ENCODE measurements around the gene MAP1B.

Gene MAP1B

DNA sequence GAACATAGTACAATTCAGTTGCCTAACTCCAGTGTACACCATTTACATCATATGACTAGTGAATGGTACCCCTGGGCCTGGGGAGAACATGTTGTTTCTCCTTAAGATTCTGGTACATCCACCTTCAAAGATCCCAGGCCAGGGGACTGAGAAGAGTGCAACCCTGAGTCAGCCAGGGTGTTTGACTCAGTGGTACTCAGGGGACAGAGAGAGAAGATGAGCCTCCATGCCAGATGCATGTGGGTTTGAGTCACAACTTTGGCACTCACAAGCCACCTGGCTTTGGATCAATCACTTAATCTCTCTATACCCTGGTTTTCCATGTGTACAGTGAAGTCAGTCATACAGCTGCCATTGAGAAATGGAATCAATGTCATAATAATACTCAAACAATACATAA lies 53.7 kb downstream of the MAP1B start:
- TF ChIP-seq, protein P1, sequence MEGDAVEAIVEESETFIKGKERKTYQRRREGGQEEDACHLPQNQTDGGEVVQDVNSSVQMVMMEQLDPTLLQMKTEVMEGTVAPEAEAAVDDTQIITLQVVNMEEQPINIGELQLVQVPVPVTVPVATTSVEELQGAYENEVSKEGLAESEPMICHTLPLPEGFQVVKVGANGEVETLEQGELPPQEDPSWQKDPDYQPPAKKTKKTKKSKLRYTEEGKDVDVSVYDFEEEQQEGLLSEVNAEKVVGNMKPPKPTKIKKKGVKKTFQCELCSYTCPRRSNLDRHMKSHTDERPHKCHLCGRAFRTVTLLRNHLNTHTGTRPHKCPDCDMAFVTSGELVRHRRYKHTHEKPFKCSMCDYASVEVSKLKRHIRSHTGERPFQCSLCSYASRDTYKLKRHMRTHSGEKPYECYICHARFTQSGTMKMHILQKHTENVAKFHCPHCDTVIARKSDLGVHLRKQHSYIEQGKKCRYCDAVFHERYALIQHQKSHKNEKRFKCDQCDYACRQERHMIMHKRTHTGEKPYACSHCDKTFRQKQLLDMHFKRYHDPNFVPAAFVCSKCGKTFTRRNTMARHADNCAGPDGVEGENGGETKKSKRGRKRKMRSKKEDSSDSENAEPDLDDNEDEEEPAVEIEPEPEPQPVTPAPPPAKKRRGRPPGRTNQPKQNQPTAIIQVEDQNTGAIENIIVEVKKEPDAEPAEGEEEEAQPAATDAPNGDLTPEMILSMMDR (IDR thresholded peaks at IDR 0.05; ENCODE audit: low read depth, low read length): no peak
- H3K4me3 ChIP-seq (replicated peaks in 1 of 2; ENCODE audit: low read depth in 2 of 2, low read length in 2 of 2): no peak overlapping the region
- DNase-seq (ENCODE audit: low read depth in 2 of 2): peak in 1 of 2 donors; percentile 87

DNA sequence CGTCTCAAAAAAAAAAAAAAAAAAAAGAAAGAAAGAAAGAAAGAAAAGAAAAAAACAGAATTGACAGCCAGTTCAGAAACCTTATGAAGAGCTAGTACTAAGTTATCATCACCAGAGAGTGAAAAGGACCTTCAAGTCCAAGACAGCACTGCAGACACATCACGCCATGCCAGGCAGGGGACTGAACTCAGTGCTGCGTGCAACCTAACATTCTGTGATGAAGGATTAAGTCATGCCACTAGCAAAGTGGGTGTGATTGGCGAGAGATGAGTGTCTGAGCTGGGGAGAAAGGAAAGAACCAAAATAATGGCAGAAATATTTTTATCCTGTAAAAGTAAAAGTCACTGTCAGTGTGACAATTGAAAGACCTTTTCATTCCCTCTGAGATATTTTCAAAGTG lies 54.7 kb downstream of the MAP1B start:
- TF ChIP-seq, protein P1 (IDR thresholded peaks at IDR 0.05; ENCODE audit: low read depth, low read length): no peak
- no peak for DNase-seq (ENCODE audit: low read depth in 2 of 2)
- H3K4me3 ChIP-seq (replicated peaks in 1 of 2; ENCODE audit: low read depth in 2 of 2, low read length in 2 of 2): no peak overlapping the region

DNA sequence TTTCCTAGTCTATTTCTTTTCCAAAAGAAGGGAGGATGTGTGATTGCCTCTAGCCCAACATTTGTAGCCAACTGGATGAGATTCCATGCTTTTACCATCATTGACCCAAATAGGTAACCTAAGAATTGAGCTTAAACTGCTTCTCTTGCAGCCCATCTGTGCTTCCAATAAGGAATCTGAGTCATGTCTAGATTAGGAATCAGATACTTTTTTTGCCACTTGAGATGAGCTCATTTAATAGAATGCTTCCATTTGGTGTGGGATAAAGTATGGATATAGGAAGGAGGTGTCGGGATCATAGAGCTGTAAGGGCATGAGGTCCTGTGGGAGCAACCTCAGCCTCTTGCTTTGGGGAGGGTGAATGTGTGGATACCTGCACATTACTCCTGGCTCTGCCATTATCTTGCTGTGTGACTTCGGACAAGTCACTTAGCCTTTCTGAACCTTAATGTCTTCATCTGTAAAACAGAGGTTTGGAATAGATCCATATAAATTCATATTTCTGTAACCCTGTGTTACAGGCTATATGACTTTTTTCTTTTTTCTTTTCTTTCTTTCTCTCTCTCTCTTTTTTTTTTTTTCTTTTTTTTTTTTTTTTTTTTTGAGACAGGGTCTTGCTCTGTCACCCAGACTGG lies 56.2 kb downstream of the MAP1B start:
- DNase-seq (ENCODE audit: low read depth in 2 of 2): no peak
- TF ChIP-seq, protein P1 (IDR thresholded peaks at IDR 0.05; ENCODE audit: low read depth, low read length): no peak
- H3K4me3 ChIP-seq (replicated peaks in 1 of 2; ENCODE audit: low read depth in 2 of 2, low read length in 2 of 2): no peak overlapping the region

DNA sequence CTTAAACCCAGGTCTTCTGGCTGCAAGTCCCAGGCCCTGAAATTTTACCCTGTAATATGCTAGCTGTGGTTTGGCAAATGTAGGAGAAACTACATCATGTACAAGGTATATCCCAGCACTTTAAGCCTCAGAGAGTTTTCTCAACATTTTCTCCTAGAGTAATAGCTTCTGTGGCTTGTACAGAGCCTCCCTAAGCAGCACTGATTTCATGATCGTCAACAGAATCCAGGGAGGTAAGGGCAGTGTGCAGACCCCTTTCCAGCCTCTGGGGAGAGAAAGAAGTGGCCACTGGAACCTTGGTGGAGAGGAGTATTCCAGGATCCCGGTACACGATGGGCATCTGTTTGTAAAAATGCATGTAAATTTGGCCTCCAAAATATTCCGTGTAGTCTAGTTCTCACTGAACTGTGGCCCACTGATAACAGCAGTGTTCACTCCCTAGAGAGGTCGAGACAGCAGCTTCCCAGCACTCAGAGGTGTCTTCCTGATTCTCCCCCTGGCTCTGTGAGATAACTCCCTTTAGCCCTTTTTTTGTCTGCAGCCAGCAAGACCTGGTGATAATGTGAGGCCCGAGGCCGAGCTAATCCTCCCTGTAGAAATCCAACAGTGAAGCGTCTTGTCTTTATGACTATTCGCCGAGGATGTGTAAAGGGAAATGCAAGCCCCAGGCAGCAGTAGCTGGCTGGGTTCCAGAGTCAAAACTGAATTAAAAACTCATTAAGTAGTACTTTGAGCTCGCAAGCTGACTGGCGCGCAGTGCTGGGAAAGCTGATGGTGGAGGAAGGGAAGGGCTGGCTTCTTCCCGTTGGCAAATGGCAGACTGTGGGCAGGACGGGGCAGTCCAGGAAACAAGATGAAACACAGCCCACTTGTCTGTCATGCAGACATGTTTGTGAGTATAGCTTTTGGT lies 59.0 kb downstream of the MAP1B start:
- H3K4me3 ChIP-seq (replicated peaks in 1 of 2; ENCODE audit: low read depth in 2 of 2, low read length in 2 of 2): peak overlapping the region in 1 of 2 donors; percentile 4
- DNase-seq (ENCODE audit: low read depth in 2 of 2): peak; percentile 77 to 90
- TF ChIP-seq, protein P1 (IDR thresholded peaks at IDR 0.05; ENCODE audit: low read depth, low read length): no peak

DNA sequence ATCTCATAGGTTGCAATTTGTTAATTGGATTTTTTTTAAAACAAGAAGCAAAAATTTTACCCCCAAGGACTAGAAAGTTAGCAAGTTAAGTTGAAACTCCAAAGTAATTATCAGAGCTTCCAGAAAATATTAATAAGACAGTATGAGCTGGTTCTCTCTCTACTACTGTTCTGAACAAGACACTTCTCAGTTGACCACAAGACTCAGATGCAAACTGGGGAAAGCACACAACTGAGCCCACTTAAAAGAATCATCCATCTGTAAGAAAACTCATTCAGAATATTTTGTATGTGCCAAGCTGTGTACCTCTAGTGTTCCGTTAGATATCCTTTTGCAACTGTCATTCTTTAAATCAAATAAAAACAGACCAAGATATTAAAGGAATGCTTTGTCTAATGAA lies 60.0 kb downstream of the MAP1B start:
- TF ChIP-seq, protein P1 (IDR thresholded peaks at IDR 0.05; ENCODE audit: low read depth, low read length): no peak
- no peak overlapping the region for H3K4me3 ChIP-seq (replicated peaks in 1 of 2; ENCODE audit: low read depth in 2 of 2, low read length in 2 of 2)
- DNase-seq (ENCODE audit: low read depth in 2 of 2): no peak

DNA sequence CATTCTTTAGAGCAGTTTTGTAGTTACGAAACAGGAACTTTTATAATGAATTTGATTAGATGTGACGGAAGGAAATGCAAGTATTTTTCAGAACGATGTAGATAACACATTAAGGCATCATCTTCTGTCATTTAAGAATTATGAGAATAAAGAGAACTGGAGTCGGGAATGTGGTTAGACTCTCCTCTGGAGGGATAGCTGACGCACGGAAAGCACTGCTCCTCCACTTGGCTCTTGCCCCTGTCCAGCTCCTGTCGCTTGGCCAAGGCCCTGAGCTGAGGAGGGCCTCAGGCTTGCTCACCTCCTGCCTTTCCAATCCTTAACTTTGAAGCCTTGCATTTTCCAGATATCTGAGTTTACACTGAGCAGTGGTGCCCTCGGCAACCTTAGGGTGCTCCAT lies 60.5 kb downstream of the MAP1B start:
- peak; percentile 44 to 91 for DNase-seq (ENCODE audit: low read depth in 2 of 2)
- TF ChIP-seq, protein P1 (IDR thresholded peaks at IDR 0.05; ENCODE audit: low read depth, low read length): no peak
- no peak overlapping the region for H3K4me3 ChIP-seq (replicated peaks in 1 of 2; ENCODE audit: low read depth in 2 of 2, low read length in 2 of 2)

All from cardiac fibroblast (primary cell).